A549 (cell line): ENCODE data around the gene ADAP2. TPM values are rescaled to one million over a fixed set of nuclear protein-coding genes. Genes with fewer than 3 reads are reported as not detected.

Experiments
- ATAC-seq, 2 experiments: fragments of 200-7000 bp in 1 of 2; fragments of >200 bp in 1 of 2; cut with Nextera tagmentation in 1 of 2; cut with Tn5 transposase in 1 of 2; 3 replicates each; pipeline versions ENCODE4 v1.8.0 to v1.9.1; 2018 to 2020; ENCODE audit warnings: mild to moderate bottlenecking in 1 of 2, moderate library complexity in 1 of 2
- CTCF ChIA-PET: fragments of 300-600 bp; sonication (Branson Sonifier 250); formaldehyde crosslinking; extraction: SDS; loops from one replicate; lab custom pipeline; 2021; ENCODE audit warnings: antibody characterized with exemption, inconsistent platforms; lab: Yijun Ruan, JAX
- POLR2A ChIA-PET: fragments of 350-600 bp; formaldehyde crosslinking; extraction: SDS; loops from one replicate; lab custom pipeline; 2021; ENCODE audit warnings: antibody characterized with exemption, inconsistent platforms; lab: Yijun Ruan, JAX
- DNase-seq, 2 experiments: peaks; one replicate each; pipeline versions ENCODE4 v3.0.0 to v3.0.0-alpha.2; 2011 to 2016; ENCODE audit warnings: low read depth in 1 of 2, low spot score in 1 of 2
- FAIRE-seq: peaks from 2 replicates; lab custom pipeline; 2011; peaks lifted over from hg19 to GRCh38; lab: Jason Lieb, UNC
- H3K27ac ChIP-seq, 2 experiments: fragments of >200 bp; sonication (Bioruptor Twin); formaldehyde crosslinking; 3 replicates each; pipeline ENCODE4 v1.5.1; 2016 to 2017
- H3K4me1 ChIP-seq: fragments of >200 bp; sonication (Bioruptor Twin); formaldehyde crosslinking; 3 replicates; pipeline ENCODE4 v1.6.1; 2016
- H3K4me2 ChIP-seq: fragments of >200 bp; sonication (Bioruptor Twin); formaldehyde crosslinking; 3 replicates; pipeline ENCODE4 v1.6.1; 2016
- H3K4me3 ChIP-seq: fragments of >200 bp; sonication (Bioruptor Twin); formaldehyde crosslinking; 3 replicates; pipeline ENCODE4 v1.5.1; 2016
- H3K9me3 ChIP-seq: fragments of >200 bp; sonication (Bioruptor Twin); formaldehyde crosslinking; 3 replicates; pipeline ENCODE4 v1.6.1; 2016
- BHLHE40 ChIP-seq: IDR thresholded peaks from 2 replicates; pipeline ENCODE4 v1.6.1; 2012; ENCODE audit warnings: low read depth, low read length, inconsistent platforms
- CHD4 ChIP-seq: fragments of 200-600 bp; sonication (generic); IDR thresholded peaks from 2 replicates; pipeline ENCODE4 v1.6.1; 2016; ENCODE audit warnings: antibody characterized with exemption, mild to moderate bottlenecking, borderline replicate concordance
- E2F6 ChIP-seq: IDR thresholded peaks from 2 replicates; pipeline ENCODE4 v1.6.1; 2012; ENCODE audit warnings: low read depth, borderline replicate concordance
- EHMT2 ChIP-seq: fragments of 200-600 bp; sonication (generic); IDR thresholded peaks from 2 replicates; pipeline ENCODE4 v1.6.1; 2016; ENCODE audit warnings: antibody characterized with exemption, low read depth, mild to moderate bottlenecking, moderate library complexity
- FOSB ChIP-seq: fragments of 250-450 bp; sonication (Bioruptor Pico); IDR thresholded peaks from 2 replicates; pipeline ENCODE4 v1.5.0; 2020; ENCODE audit warnings: mild to moderate bottlenecking, moderate library complexity
- FOXS1 ChIP-seq: fragments of 250-450 bp; sonication (Bioruptor Pico); IDR thresholded peaks from 2 replicates; pipeline ENCODE4 v1.5.0; 2020; ENCODE audit warnings: mild to moderate bottlenecking, moderate library complexity
- HMGXB4 ChIP-seq: fragments of 250-450 bp; sonication (Bioruptor Pico); IDR thresholded peaks from 2 replicates; pipeline ENCODE4 v1.5.0; 2021; ENCODE audit warnings: mild to moderate bottlenecking, moderate library complexity, borderline replicate concordance
- JUNB ChIP-seq: fragments of >200 bp; sonication (Bioruptor Twin); formaldehyde crosslinking; IDR thresholded peaks from 2 replicates; pipeline ENCODE4 v1.6.1; 2016
- MAFK ChIP-seq: fragments of 450-650 bp; IDR thresholded peaks from 2 replicates; pipeline ENCODE4 v1.6.1; 2014; ENCODE audit not compliant: partially characterized antibody
- MAX ChIP-seq: IDR thresholded peaks from 2 replicates; pipeline ENCODE4 v1.6.1; 2012
- NPAS2 ChIP-seq: fragments of 250-450 bp; sonication (Bioruptor Pico); IDR thresholded peaks from 2 replicates; pipeline ENCODE4 v1.8.0; 2022; ENCODE audit warnings: mild to moderate bottlenecking, moderate library complexity, borderline replicate concordance
- PBX3 ChIP-seq: IDR thresholded peaks from 2 replicates; pipeline ENCODE4 v1.6.1; 2012
- RFX5 ChIP-seq: fragments of 450-650 bp; IDR thresholded peaks from 2 replicates; pipeline ENCODE4 v1.7.1; 2014; ENCODE audit warnings: antibody characterized with exemption, mild to moderate bottlenecking, moderate library complexity
- SREBF2 ChIP-seq: fragments of 450-650 bp; IDR thresholded peaks from 2 replicates; pipeline ENCODE4 v1.6.1; 2014; ENCODE audit warnings: mild to moderate bottlenecking, moderate library complexity
- USF2 ChIP-seq: fragments of 450-650 bp; IDR thresholded peaks from 2 replicates; pipeline ENCODE4 v1.6.1; 2014; ENCODE audit warnings: antibody characterized with exemption
- WGBS: methylation state at CpG from one replicate; pipeline ENCODE4 v1.1.6; 2017; ENCODE audit errors: missing lambda C conversion rate; 5-methylcytosine and 5-hydroxymethylcytosine counted together
- polyA plus RNA-seq, 4 experiments: library from polyadenylated mRNA; depleted of rRNA in 3 of 4; stranded (reverse); fragments of >200 nt; fragmentation: RNase III in 1 of 4; extraction: RNeasy Plus Mini Kit Qiagen cat#74134 plus additional on column Dnase treatment in 1 of 4; gene quantifications; 2 replicates in 3 of 4; 3 replicates in 1 of 4; pipeline ENCODE4 v1.2.3, GENCODE V29; 2011 to 2017

The ADAP2 gene
- polyA plus RNA-seq, 2 of the 4 experiments (the other 2 are of a cell fraction), result 3.9 to 4.5 TPM

GRCh38 chr17:30897311-30897710, 24.4 kb upstream of the ADAP2 start:
- no peaks in the 10 kb centered on the region for H3K9me3 ChIP-seq
- DNase-seq (no peak), ATAC-seq (no peak), FAIRE-seq (no peak)
- TF ChIP-seq FOSB (CRISPR knock-in tag) (no peak), CHD4 (no peak), HMGXB4 (CRISPR knock-in tag) (no peak), RFX5 (no peak), BHLHE40 (no peak), E2F6 (no peak), EHMT2 (no peak), FOXS1 (CRISPR knock-in tag) (no peak), USF2 (no peak), JUNB (no peak), SREBF2 (no peak), PBX3 (no peak), MAX (no peak), NPAS2 (no peak)
- no peak overlapping the region for H3K4me3 ChIP-seq
- no peaks in the 10 kb centered on the region for H3K4me1 ChIP-seq
- ChIA-PET POLR2A (no interaction called here), CTCF (interaction anchor here (0.8 to 1.8 kb wide), 4 partner anchors 8 to 74 kb away, joined by 3 to 4 read pairs (median 3); partner anchors contain the start of gene RNF135)
- 93% methylated on average over 5 of the region's 5 CpGs for WGBS
- no peak overlapping the region for H3K27ac ChIP-seq
- no peak overlapping the region for H3K4me2 ChIP-seq

- H3K27ac ChIP-seq, result peak overlapping the region; percentile 82 to 91
- no peaks in the 10 kb centered on the region for H3K9me3 ChIP-seq
- ATAC-seq (peak; percentile 38 to 77; a peak in 5 of 6 replicates), DNase-seq (peak in 1 of 2 experiments; percentile 46), FAIRE-seq (no peak)
- H3K4me3 ChIP-seq, result peak overlapping the region; percentile 76
- 3% methylated on average over 11 of the region's 11 CpGs for WGBS
- TF ChIP-seq MAFK, result peak; percentile 61
- TF ChIP-seq USF2, result no peak
- CTCF ChIA-PET, result interaction anchor here (0.7 to 2.3 kb wide), 5 partner anchors 10 to 310 kb away, joined by 3 to 10 read pairs (median 5); partner anchors contain the start of gene RNF135
- H3K4me2 ChIP-seq, result peak overlapping the region; percentile 80
- POLR2A ChIA-PET, result no interaction called here
- H3K4me1 ChIP-seq, result peaks cover 11% of the 10 kb centered on the region; the same call in 2 of the 3 replicates
These were observed 16.0 kb upstream of the ADAP2 start for GRCh38 chr17:30905742-30906100.
